K562 (cell line): ENCODE data around the gene EID2. TPM values are rescaled to one million over a fixed set of nuclear protein-coding genes. Genes with fewer than 3 reads are reported as not detected.

Experiments used
- ARHGAP35 ChIP-seq: fragments of 450-650 bp; IDR thresholded peaks from 2 replicates; pipeline ENCODE4 v1.6.1; 2018; ENCODE audit not compliant: partially characterized antibody
- CTCF ChIP-seq, 3 experiments: IDR thresholded peaks in 2 of 3; conservative IDR thresholded peaks in 1 of 3; 2 replicates each; pipeline ENCODE4 v1.5.1; 2011 to 2012; ENCODE audit warnings: low read length in 3 of 3, mild to moderate bottlenecking in 3 of 3, control low read depth in 2 of 3, improper control_type of control experiment in 1 of 3, inconsistent platforms in 1 of 3, low read depth in 1 of 3, mixed read lengths in 1 of 3, moderate library complexity in 1 of 3; ENCODE audit not compliant: insufficient read depth in 2 of 3
- ESRRB ChIP-seq: fragments of 250-450 bp; sonication (Bioruptor Pico); IDR thresholded peaks from 2 replicates; pipeline ENCODE4 v1.5.0; 2020; ENCODE audit warnings: mild to moderate bottlenecking, moderate library complexity, borderline replicate concordance
- FOXM1 ChIP-seq, 2 experiments: fragments of 450-650 bp in 1 of 2; sonication (generic) in 1 of 2; formaldehyde crosslinking in 1 of 2; IDR thresholded peaks; 2 replicates each; pipeline versions ENCODE4 v1.6.1 to v1.9.0; 2017 to 2022; ENCODE audit warnings: low read depth in 2 of 2, mild to moderate bottlenecking in 2 of 2, missing genetic modification reagents in 1 of 2, moderate library complexity in 1 of 2
- HES1 ChIP-seq: fragments of 450-650 bp; IDR thresholded peaks from 2 replicates; pipeline ENCODE4 v1.6.1; 2016; ENCODE audit warnings: low read depth, mild to moderate bottlenecking, moderate library complexity
- HMGXB4 ChIP-seq: sonication (generic); formaldehyde crosslinking; IDR thresholded peaks from 2 replicates; pipeline ENCODE4 v1.8.1; 2023; ENCODE audit warnings: mild to moderate bottlenecking, missing genetic modification reagents
- KDM2B ChIP-seq: fragments of 250-450 bp; sonication (Bioruptor Pico); IDR thresholded peaks from 2 replicates; pipeline ENCODE4 v1.8.0; 2021; ENCODE audit warnings: mild to moderate bottlenecking, moderate library complexity
- MEF2A ChIP-seq: IDR thresholded peaks from 2 replicates; pipeline ENCODE4 v1.6.1; 2011; ENCODE audit warnings: low read depth, mild to moderate bottlenecking, low read length, moderate library complexity; ENCODE audit not compliant: control insufficient read depth
- NFYB ChIP-seq: IDR thresholded peaks from 2 replicates; pipeline ENCODE4 v1.6.1; 2011; ENCODE audit warnings: mild to moderate bottlenecking, moderate library complexity; ENCODE audit not compliant: insufficient read length; ENCODE audit errors: extremely low read depth
- POLR2H ChIP-seq: IDR thresholded peaks from 2 replicates; pipeline ENCODE4 v1.6.1; 2016; ENCODE audit warnings: missing genetic modification characterization, low read depth, mild to moderate bottlenecking, control low read depth, missing compliant biosample characterization, moderate library complexity
- RAD51 ChIP-seq: fragments of 450-650 bp; IDR thresholded peaks from 2 replicates; pipeline ENCODE4 v1.7.1; 2016; ENCODE audit warnings: low read depth, mild to moderate bottlenecking, borderline replicate concordance
- RBFOX2 ChIP-seq: fragments of 200-400 bp; formaldehyde crosslinking; IDR thresholded peaks from 2 replicates; pipeline ENCODE4 v1.6.1; 2017; ENCODE audit warnings: low read depth, mild to moderate bottlenecking, low read length, moderate library complexity
- SOX6 ChIP-seq: fragments of 450-650 bp; IDR thresholded peaks from 2 replicates; pipeline ENCODE4 v1.6.1; 2014; ENCODE audit warnings: mild to moderate bottlenecking
- XRCC4 ChIP-seq: IDR thresholded peaks from one replicate; pipeline ENCODE4 v1.6.1; 2011; ENCODE audit not compliant: insufficient read depth, insufficient read length; ENCODE audit errors: extremely low read depth
- YY1 ChIP-seq, 3 experiments: IDR thresholded peaks; 2 replicates each; pipeline ENCODE4 v1.6.1; 2011; ENCODE audit warnings: low read length in 2 of 3, mild to moderate bottlenecking in 2 of 3, moderate library complexity in 2 of 3, borderline replicate concordance in 1 of 3, control low read depth in 1 of 3, low read depth in 1 of 3; ENCODE audit not compliant: insufficient read depth in 3 of 3, insufficient replicate concordance in 2 of 3, control insufficient read depth in 1 of 3, insufficient read length in 1 of 3; ENCODE audit errors: extremely low read depth in 1 of 3
- ZKSCAN1 ChIP-seq: fragments of 150-350 bp; IDR thresholded peaks from 2 replicates; pipeline ENCODE4 v1.6.1; 2016; ENCODE audit warnings: low read depth, low read length
- ZNF121 ChIP-seq: sonication (generic); formaldehyde crosslinking; conservative IDR thresholded peaks from 2 replicates; pipeline ENCODE4 v1.8.0; 2022; ENCODE audit warnings: missing genetic modification reagents
- ZNF140 ChIP-seq: fragments of 250-450 bp; sonication (Bioruptor Pico); IDR thresholded peaks from 2 replicates; pipeline ENCODE4 v1.8.0; 2021; ENCODE audit warnings: moderate library complexity, mild to moderate bottlenecking, inconsistent platforms
- ZNF655 ChIP-seq: fragments of 250-450 bp; sonication (Bioruptor Pico); IDR thresholded peaks from 2 replicates; pipeline ENCODE4 v1.5.0; 2021
- ZNF717 ChIP-seq: fragments of 250-450 bp; sonication (Bioruptor Pico); IDR thresholded peaks from 2 replicates; pipeline ENCODE4 v1.5.0; 2021
- ZSCAN32 ChIP-seq: fragments of 450-650 bp; formaldehyde crosslinking; IDR thresholded peaks from 2 replicates; pipeline ENCODE4 v1.4.0; 2020; ENCODE audit warnings: mild to moderate bottlenecking, moderate library complexity
- ZZZ3 ChIP-seq: fragments of 450-650 bp; IDR thresholded peaks from 2 replicates; pipeline ENCODE4 v1.6.1; 2016; ENCODE audit warnings: antibody characterized with exemption, mild to moderate bottlenecking, moderate library complexity
- polyA plus RNA-seq, 8 experiments: library from polyadenylated mRNA; depleted of rRNA in 4 of 8; stranded (reverse) in 5 of 8; unstranded in 3 of 8; fragments of >200 nt; fragmentation: Nextera tagmentation in 2 of 8; fragmentation: Illumina TruSeq in 1 of 8; extraction: Ambion mirVana in 2 of 8; extraction: Trizol in 1 of 8; gene quantifications; 2 replicates each; pipeline versions ENCODE4 v1.2.1 to v1.2.3, GENCODE V29; 2011 to 2014; ENCODE audit warnings: inconsistent platforms in 1 of 8, missing spikeins in 1 of 8
- total RNA-seq, 7 experiments: library from RNA; depleted of rRNA in 6 of 7; stranded (reverse); fragments of >200 nt in 6 of 7; fragmentation: Illumina TruSeq in 2 of 7; extraction: Trizol in 2 of 7; gene quantifications; 2 replicates each; pipeline versions ENCODE4 v1.2.1 to v1.2.3, GENCODE V29; 2011 to 2021; ENCODE audit warnings: low replicate concordance in 1 of 7

The EID2 gene
- total and polyA plus RNA-seq, 9 of the 15 experiments (the other 6 are each of a cell fraction or from before 2014, with no cell fraction given), result 2.5 to 18.5 (median 11.3) TPM

GRCh38 chr19:39497996-39498797 lies 41.8 kb downstream of the EID2 start (continued):
- TF ChIP-seq POLR2H (tag), result no peak
- no peak for TF ChIP-seq ZSCAN32
- no peak for TF ChIP-seq HMGXB4 (CRISPR knock-in tag)
- peak in 2 of 3 experiments; percentile 26 to 72 for TF ChIP-seq YY1 (IDR thresholded peaks at IDR 0.05; ENCODE audit: borderline replicate concordance in 1 of 3, control insufficient read depth in 1 of 3, extremely low read depth in 1 of 3, insufficient read depth in 3 of 3, insufficient read length in 1 of 3, insufficient replicate concordance in 2 of 3, low read depth in 1 of 3, low read length in 2 of 3)
- no peak for TF ChIP-seq ZNF717 (CRISPR knock-in tag)
- TF ChIP-seq NFYB, result no peak
- no peak for TF ChIP-seq ZNF121 (CRISPR knock-in tag)
- TF ChIP-seq ZNF140 (CRISPR knock-in tag), result no peak
- no peak for TF ChIP-seq MEF2A
- TF ChIP-seq KDM2B (CRISPR knock-in tag), result peak; percentile 61
- peak; percentile 56 for TF ChIP-seq RBFOX2
- no peak for TF ChIP-seq ZZZ3
- no peak for TF ChIP-seq ZKSCAN1
- no peak for TF ChIP-seq HES1
- TF ChIP-seq XRCC4, result no peak
- no peak for TF ChIP-seq ZNF655 (CRISPR knock-in tag)
- TF ChIP-seq SOX6, result no peak
- no peak for TF ChIP-seq ESRRB
- TF ChIP-seq CTCF (IDR thresholded peaks at IDR 0.05 in 2 of 3, conservative IDR thresholded peaks at IDR 0.05 in 1 of 3; ENCODE audit: insufficient read depth in 2 of 3, low read depth in 1 of 3, low read length in 3 of 3), result peak; percentile 62 to 87 (median 72); a peak in 5 of 6 replicates
- TF ChIP-seq RAD51, result no peak
- TF ChIP-seq ARHGAP35, result no peak
- no peak for TF ChIP-seq FOXM1 (IDR thresholded peaks at IDR 0.05; ENCODE audit: low read depth)
- TF ChIP-seq FOXM1 (CRISPR knock-in tag; IDR thresholded peaks at IDR 0.05; ENCODE audit: low read depth), result no peak
